ENCODE data around the gene PLEKHM3.

The PLEKHM3 gene

DNA sequence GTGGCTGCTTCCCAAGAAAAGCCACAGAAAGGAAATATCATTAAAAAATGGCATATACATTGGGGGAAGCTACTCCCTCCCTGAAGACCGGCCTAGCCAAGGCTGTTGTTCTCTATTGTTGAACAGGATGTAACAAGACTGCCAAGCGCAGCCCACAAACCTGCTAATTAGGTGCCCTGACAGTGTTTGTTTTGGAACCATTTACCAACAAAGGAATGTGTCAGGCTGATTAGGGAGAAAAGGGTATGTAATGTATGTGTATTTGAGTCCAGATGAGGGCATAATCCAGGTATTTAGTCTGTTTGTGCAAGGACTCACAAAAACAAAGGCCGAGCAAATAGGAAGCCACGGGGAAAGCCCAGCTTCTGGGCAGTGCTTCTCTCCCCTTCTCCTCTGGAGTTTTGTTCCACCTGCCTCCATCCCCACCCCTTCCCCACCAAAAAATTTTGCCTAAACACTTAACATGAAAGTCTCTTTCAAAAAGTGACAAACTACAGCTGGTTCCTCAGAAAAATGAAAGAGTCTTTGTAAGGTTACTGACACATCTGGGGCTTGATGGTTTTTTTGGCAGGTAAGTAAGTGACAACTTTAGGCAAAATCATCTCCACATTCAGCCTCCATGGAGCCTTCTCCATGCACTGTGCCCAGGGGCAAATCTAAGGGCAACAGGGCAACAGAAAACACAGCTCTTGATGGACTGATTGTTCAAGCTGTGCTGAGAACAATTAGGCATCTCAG, 177.4 kb downstream of the PLEKHM3 start:
- 76% methylated on average over 4 of the region's 4 CpGs for WGBS
- no peak overlapping the region for H3K4me3 ChIP-seq (ENCODE audit: insufficient read depth in 1 of 2, low read depth in 1 of 2, low read length in 2 of 2)
- H3K18ac ChIP-seq (ENCODE audit: low read depth in 1 of 2, low read length in 2 of 2) = no peak overlapping the region

DNA sequence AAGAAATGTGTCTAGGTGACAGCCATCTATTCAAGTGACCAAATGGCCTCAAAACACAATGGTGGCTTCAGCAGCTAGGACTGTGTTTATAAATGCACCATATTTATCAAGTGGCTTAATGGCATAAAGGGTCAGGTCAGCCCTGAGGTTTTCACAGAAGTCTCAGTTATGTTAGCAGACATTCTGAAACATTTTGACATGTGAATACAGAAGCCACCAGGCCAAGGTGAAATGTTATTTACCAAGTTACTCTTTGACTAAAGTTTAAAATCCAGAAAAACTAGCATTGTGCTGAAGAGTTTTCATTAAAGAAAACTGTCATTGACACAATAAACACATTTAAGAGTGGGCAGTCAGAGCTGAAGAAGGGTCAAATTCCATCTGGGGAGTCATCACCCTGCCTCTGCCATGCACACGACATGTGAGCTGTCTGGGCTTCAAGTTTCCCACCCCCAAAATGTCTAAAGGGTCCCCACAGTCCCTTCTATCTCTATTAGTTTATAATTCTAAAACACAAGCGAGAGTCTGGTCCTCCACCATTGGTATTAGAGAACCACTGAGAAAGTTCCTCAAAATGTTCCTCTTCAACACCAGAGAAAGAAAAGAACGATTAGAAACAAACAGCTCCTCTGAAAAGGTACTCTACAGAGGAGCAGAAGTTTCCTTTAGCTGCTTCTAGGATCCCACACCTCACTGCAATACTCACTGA, 178.1 kb downstream of the PLEKHM3 start:
- no peak overlapping the region for H4K91ac ChIP-seq (ENCODE audit: low read length)
- H3K27me3 ChIP-seq (ENCODE audit: control insufficient read depth in 1 of 2, insufficient read depth in 1 of 2, low read length in 2 of 2) = no peaks in the 10 kb centered on the region
- H2BK120ac ChIP-seq (ENCODE audit: low read depth, low read length) = no peak overlapping the region
- H3K9me3 ChIP-seq (ENCODE audit: control insufficient read depth, low read length) = no peaks in the 10 kb centered on the region
- no peak overlapping the region for H3K4me2 ChIP-seq (ENCODE audit: low read length, poor library complexity, severe bottlenecking)
- H3K4ac ChIP-seq (ENCODE audit: low read depth in 1 of 2, low read length in 2 of 2) = no peak overlapping the region
- H3K36me3 ChIP-seq (ENCODE audit: control insufficient read depth in 1 of 2, insufficient read depth in 2 of 2, low read depth in 1 of 2, low read length in 2 of 2) = no peaks in the 10 kb centered on the region
- no peak overlapping the region for H2AFZ ChIP-seq (ENCODE audit: low read depth, low read length)
- H3K9ac ChIP-seq (ENCODE audit: low read length) = no peak overlapping the region
- H3K4me1 ChIP-seq (ENCODE audit: control insufficient read depth, insufficient read depth, low read depth, low read length) = no peaks in the 10 kb centered on the region
- no peaks in the 10 kb centered on the region for H3K79me1 ChIP-seq (replicated peaks; ENCODE audit: low read length, poor library complexity, severe bottlenecking)
- H3K23ac ChIP-seq (ENCODE audit: low read length in 2 of 2) = no peak overlapping the region
- no peak overlapping the region for H2BK12ac ChIP-seq (ENCODE audit: low read length in 2 of 2)
- no peak overlapping the region for H2BK15ac ChIP-seq (ENCODE audit: low read depth, poor library complexity, severe bottlenecking)
- H4K8ac ChIP-seq (ENCODE audit: low read length) = no peak overlapping the region
- no peak overlapping the region for H2AK5ac ChIP-seq (ENCODE audit: low read length, severe bottlenecking)
- H3K4me3 ChIP-seq (ENCODE audit: insufficient read depth in 1 of 2, low read depth in 1 of 2, low read length in 2 of 2) = no peak overlapping the region
- no peak overlapping the region for H3K27ac ChIP-seq (ENCODE audit: low read length, poor library complexity, severe bottlenecking)
- no peak overlapping the region for H3K14ac ChIP-seq (ENCODE audit: low read length in 2 of 2)
- 61% methylated on average over 2 of the region's 3 CpGs for WGBS
- DNase-seq = no peak
- H2BK5ac ChIP-seq (ENCODE audit: low read depth, low read length, poor library complexity, severe bottlenecking) = no peak overlapping the region
- no peak overlapping the region for H3K18ac ChIP-seq (ENCODE audit: low read depth in 1 of 2, low read length in 2 of 2)

More for the DNA sequence above, 177.4 kb downstream of the PLEKHM3 start:
- no peak overlapping the region for H3K23ac ChIP-seq (ENCODE audit: low read length in 2 of 2)
- H2BK15ac ChIP-seq (ENCODE audit: low read depth, poor library complexity, severe bottlenecking) = no peak overlapping the region
- H2BK12ac ChIP-seq (ENCODE audit: low read length in 2 of 2) = no peak overlapping the region
- no peak overlapping the region for H2AFZ ChIP-seq (ENCODE audit: low read depth, low read length)
- no peak overlapping the region for H3K9ac ChIP-seq (ENCODE audit: low read length)
- no peak overlapping the region for H4K8ac ChIP-seq (ENCODE audit: low read length)
- H3K79me1 ChIP-seq (replicated peaks; ENCODE audit: low read length, poor library complexity, severe bottlenecking) = no peaks in the 10 kb centered on the region
- H2BK5ac ChIP-seq (ENCODE audit: low read depth, low read length, poor library complexity, severe bottlenecking) = no peak overlapping the region
- no peak overlapping the region for H2AK5ac ChIP-seq (ENCODE audit: low read length, severe bottlenecking)
- no peak overlapping the region for H4K91ac ChIP-seq (ENCODE audit: low read length)
- no peaks in the 10 kb centered on the region for H3K9me3 ChIP-seq (ENCODE audit: control insufficient read depth, low read length)
- no peak overlapping the region for H3K4me2 ChIP-seq (ENCODE audit: low read length, poor library complexity, severe bottlenecking)
- no peak for DNase-seq
- H3K27me3 ChIP-seq (ENCODE audit: control insufficient read depth in 1 of 2, insufficient read depth in 1 of 2, low read length in 2 of 2) = no peaks in the 10 kb centered on the region
- no peaks in the 10 kb centered on the region for H3K36me3 ChIP-seq (ENCODE audit: control insufficient read depth in 1 of 2, insufficient read depth in 2 of 2, low read depth in 1 of 2, low read length in 2 of 2)
- no peak overlapping the region for H3K14ac ChIP-seq (ENCODE audit: low read length in 2 of 2)
- H3K4me1 ChIP-seq (ENCODE audit: control insufficient read depth, insufficient read depth, low read depth, low read length) = no peaks in the 10 kb centered on the region
- no peak overlapping the region for H3K4ac ChIP-seq (ENCODE audit: low read depth in 1 of 2, low read length in 2 of 2)
- no peak overlapping the region for H3K27ac ChIP-seq (ENCODE audit: low read length, poor library complexity, severe bottlenecking)
- H2BK120ac ChIP-seq (ENCODE audit: low read depth, low read length) = no peak overlapping the region

DNA sequence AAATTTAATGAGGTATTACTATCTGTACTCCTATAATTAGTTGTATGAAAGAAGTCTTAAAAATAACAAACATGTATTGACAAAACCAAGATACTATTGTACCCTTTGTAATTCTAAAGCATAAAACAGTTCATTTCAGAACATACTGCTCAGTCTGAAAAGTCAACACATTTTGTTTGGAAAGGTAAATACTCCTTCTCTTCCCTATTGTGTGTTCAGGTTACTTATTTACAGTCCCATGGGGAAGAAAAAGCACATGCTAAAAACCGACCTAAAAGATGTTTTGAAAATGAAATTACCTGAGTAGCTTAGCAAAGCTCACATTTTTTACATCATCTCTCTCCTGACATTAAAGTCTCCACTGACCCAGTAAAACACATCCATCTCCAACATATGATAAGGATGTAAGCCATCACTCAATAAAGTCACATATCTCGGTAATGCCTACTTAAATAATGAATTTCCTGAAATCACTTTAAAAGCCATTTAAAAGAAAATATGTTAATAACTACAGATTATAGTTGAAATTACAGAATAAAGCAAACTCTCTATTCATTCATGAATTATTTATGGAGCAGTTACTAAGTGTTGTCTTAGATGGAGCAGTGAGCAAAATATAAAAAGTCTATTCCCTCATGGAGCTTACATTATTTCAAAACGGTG, 180.0 kb downstream of the PLEKHM3 start:
- no peak overlapping the region for H2AFZ ChIP-seq (ENCODE audit: low read depth, low read length)
- H3K27me3 ChIP-seq (ENCODE audit: control insufficient read depth in 1 of 2, insufficient read depth in 1 of 2, low read length in 2 of 2) = no peaks in the 10 kb centered on the region
- no peak overlapping the region for H3K9ac ChIP-seq (ENCODE audit: low read length)
- no peak overlapping the region for H3K23ac ChIP-seq (ENCODE audit: low read length in 2 of 2)
- DNase-seq = no peak
- no peak overlapping the region for H2BK120ac ChIP-seq (ENCODE audit: low read depth, low read length)
- no peak overlapping the region for H3K4me3 ChIP-seq (ENCODE audit: insufficient read depth in 1 of 2, low read depth in 1 of 2, low read length in 2 of 2)
- no peak overlapping the region for H4K8ac ChIP-seq (ENCODE audit: low read length)
- WGBS = 71% methylated on average over 2 of the region's 3 CpGs
- no peak overlapping the region for H3K4me2 ChIP-seq (ENCODE audit: low read length, poor library complexity, severe bottlenecking)
- no peak overlapping the region for H2AK5ac ChIP-seq (ENCODE audit: low read length, severe bottlenecking)
- H3K36me3 ChIP-seq (ENCODE audit: control insufficient read depth in 1 of 2, insufficient read depth in 2 of 2, low read depth in 1 of 2, low read length in 2 of 2) = no peaks in the 10 kb centered on the region
- H2BK5ac ChIP-seq (ENCODE audit: low read depth, low read length, poor library complexity, severe bottlenecking) = no peak overlapping the region
- no peak overlapping the region for H2BK12ac ChIP-seq (ENCODE audit: low read length in 2 of 2)
- no peaks in the 10 kb centered on the region for H3K79me1 ChIP-seq (replicated peaks; ENCODE audit: low read length, poor library complexity, severe bottlenecking)
- H3K18ac ChIP-seq (ENCODE audit: low read depth in 1 of 2, low read length in 2 of 2) = no peak overlapping the region
- H3K4ac ChIP-seq (ENCODE audit: low read depth in 1 of 2, low read length in 2 of 2) = no peak overlapping the region
- H2BK15ac ChIP-seq (ENCODE audit: low read depth, poor library complexity, severe bottlenecking) = no peak overlapping the region
- no peak overlapping the region for H4K91ac ChIP-seq (ENCODE audit: low read length)
- H3K9me3 ChIP-seq (ENCODE audit: control insufficient read depth, low read length) = no peaks in the 10 kb centered on the region
- no peak overlapping the region for H3K27ac ChIP-seq (ENCODE audit: low read length, poor library complexity, severe bottlenecking)
- no peak overlapping the region for H3K14ac ChIP-seq (ENCODE audit: low read length in 2 of 2)
- H3K4me1 ChIP-seq (ENCODE audit: control insufficient read depth, insufficient read depth, low read depth, low read length) = no peaks in the 10 kb centered on the region

DNA sequence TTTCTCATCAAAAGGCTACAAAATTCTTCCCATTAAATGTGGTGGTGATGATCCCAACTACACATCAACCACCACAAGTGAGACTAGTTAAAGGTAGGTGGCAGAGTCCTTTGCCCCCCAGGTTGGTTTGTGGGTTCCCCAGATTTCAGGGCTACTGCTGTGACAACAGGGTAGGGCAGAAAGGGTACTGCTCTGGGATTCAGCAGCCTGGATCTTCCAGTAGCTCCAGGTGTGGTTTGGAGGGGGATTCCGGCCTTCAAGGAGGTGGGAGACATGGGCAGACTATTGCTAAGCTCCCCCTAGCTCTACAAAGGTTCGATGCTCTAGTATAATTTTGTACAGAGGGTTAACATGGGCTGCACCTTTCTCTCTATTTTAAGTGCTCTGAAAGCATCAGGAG, 180.7 kb downstream of the PLEKHM3 start:
- Histone ChIP-seq H3K9me3 (ENCODE audit: control insufficient read depth, low read length) (no peaks in the 10 kb centered on the region), H3K23ac (ENCODE audit: low read length in 2 of 2) (no peak overlapping the region), H3K4me3 (ENCODE audit: insufficient read depth in 1 of 2, low read depth in 1 of 2, low read length in 2 of 2) (no peak overlapping the region), H3K9ac (ENCODE audit: low read length) (no peak overlapping the region), H3K18ac (ENCODE audit: low read depth in 1 of 2, low read length in 2 of 2) (no peak overlapping the region), H2BK12ac (ENCODE audit: low read length in 2 of 2) (no peak overlapping the region), H3K4me2 (ENCODE audit: low read length, poor library complexity, severe bottlenecking) (no peak overlapping the region), H4K8ac (ENCODE audit: low read length) (no peak overlapping the region), H4K91ac (ENCODE audit: low read length) (no peak overlapping the region), H3K4me1 (ENCODE audit: control insufficient read depth, insufficient read depth, low read depth, low read length) (no peaks in the 10 kb centered on the region), H2AFZ (ENCODE audit: low read depth, low read length) (no peak overlapping the region), H2AK5ac (ENCODE audit: low read length, severe bottlenecking) (no peak overlapping the region), H3K4ac (ENCODE audit: low read depth in 1 of 2, low read length in 2 of 2) (no peak overlapping the region), H3K79me1 (replicated peaks; ENCODE audit: low read length, poor library complexity, severe bottlenecking) (no peaks in the 10 kb centered on the region), H2BK5ac (ENCODE audit: low read depth, low read length, poor library complexity, severe bottlenecking) (no peak overlapping the region), H2BK120ac (ENCODE audit: low read depth, low read length) (no peak overlapping the region), H3K27me3 (ENCODE audit: control insufficient read depth in 1 of 2, insufficient read depth in 1 of 2, low read length in 2 of 2) (no peaks in the 10 kb centered on the region), H3K36me3 (ENCODE audit: control insufficient read depth in 1 of 2, insufficient read depth in 2 of 2, low read depth in 1 of 2, low read length in 2 of 2) (no peaks in the 10 kb centered on the region), H3K14ac (ENCODE audit: low read length in 2 of 2) (no peak overlapping the region), H2BK15ac (ENCODE audit: low read depth, poor library complexity, severe bottlenecking) (no peak overlapping the region), H3K27ac (ENCODE audit: low read length, poor library complexity, severe bottlenecking) (no peak overlapping the region)
- no peak for DNase-seq
- 0% methylated on average over 1 of the region's 2 CpGs for WGBS
